HepG2 (cell line): ENCODE measurements around the gene HES7. TPM values are rescaled to one million over a fixed set of nuclear protein-coding genes. Genes with fewer than 3 reads are reported as not detected.

ENCODE experiments used
- ELF3 ChIP-seq: IDR thresholded peaks from 2 replicates; pipeline ENCODE4 v1.6.1; 2016; ENCODE audit warnings: missing genetic modification reagents, missing compliant biosample characterization
- GZF1 ChIP-seq: sonication (generic); formaldehyde crosslinking; IDR thresholded peaks from 2 replicates; pipeline ENCODE4 v1.5.1; 2020; ENCODE audit warnings: mild to moderate bottlenecking, missing genetic modification reagents
- KDM2A ChIP-seq: sonication (generic); formaldehyde crosslinking; IDR thresholded peaks from 2 replicates; pipeline ENCODE4 v1.4.0; 2020; ENCODE audit warnings: low read depth, missing genetic modification reagents, borderline replicate concordance
- KDM3A ChIP-seq: IDR thresholded peaks from 2 replicates; pipeline ENCODE4 v1.6.1; 2018; ENCODE audit warnings: low read depth, missing compliant biosample characterization
- NR2F6 ChIP-seq, 2 experiments: IDR thresholded peaks; 2 replicates each; pipeline ENCODE4 v1.6.1; 2016; ENCODE audit warnings: antibody characterized with exemption in 1 of 2, mild to moderate bottlenecking in 1 of 2
- ZNF570 ChIP-seq: sonication (generic); formaldehyde crosslinking; IDR thresholded peaks from 2 replicates; pipeline ENCODE4 v1.4.0; 2020; ENCODE audit warnings: mild to moderate bottlenecking, missing genetic modification reagents, borderline replicate concordance
- polyA plus RNA-seq, 8 experiments: library from polyadenylated mRNA; depleted of rRNA in 3 of 8; stranded (reverse) in 7 of 8; unstranded in 1 of 8; fragments of >200 nt; fragmentation: Illumina TruSeq in 4 of 8; extraction: Trizol in 4 of 8; gene quantifications; 2 replicates each; pipeline versions ENCODE4 v1.2.1 to v1.2.3, GENCODE V29; 2011 to 2016; ENCODE audit warnings: low read depth in 4 of 8, missing spikeins in 1 of 8, mixed read lengths in 1 of 8; ENCODE audit not compliant: insufficient read depth in 1 of 8
- total RNA-seq, 5 experiments: library from RNA; depleted of rRNA; stranded (reverse); fragments of >200 nt; fragmentation: Illumina TruSeq; extraction: Trizol; gene quantifications; 2 replicates each; pipeline ENCODE4 v1.2.3, GENCODE V29; 2016; ENCODE audit warnings: low read depth in 1 of 5
- TF ChIP-seq, protein P1 (sequence below): sonication (generic); formaldehyde crosslinking; IDR thresholded peaks from 2 replicates; pipeline ENCODE4 v1.4.0; 2020; ENCODE audit warnings: mild to moderate bottlenecking, missing genetic modification reagents
- TF ChIP-seq, protein P2 (sequence below): sonication (generic); formaldehyde crosslinking; IDR thresholded peaks from 2 replicates; pipeline ENCODE4 v1.8.0; 2022; ENCODE audit warnings: mild to moderate bottlenecking, missing genetic modification reagents, borderline replicate concordance
- TF ChIP-seq, protein P3 (sequence below): sonication (generic); formaldehyde crosslinking; IDR thresholded peaks from 2 replicates; pipeline ENCODE4 v1.4.0; 2020; ENCODE audit warnings: missing genetic modification reagents, borderline replicate concordance
- TF ChIP-seq, protein P4 (sequence below): sonication (generic); formaldehyde crosslinking; IDR thresholded peaks from 2 replicates; pipeline ENCODE4 v1.5.1; 2020; ENCODE audit warnings: mild to moderate bottlenecking, missing genetic modification reagents, borderline replicate concordance

The HES7 gene
- total and polyA plus RNA-seq, 2 of the 13 experiments (the other 11 are each of a cell fraction or from before 2014, with no cell fraction given): not detected

DNA sequence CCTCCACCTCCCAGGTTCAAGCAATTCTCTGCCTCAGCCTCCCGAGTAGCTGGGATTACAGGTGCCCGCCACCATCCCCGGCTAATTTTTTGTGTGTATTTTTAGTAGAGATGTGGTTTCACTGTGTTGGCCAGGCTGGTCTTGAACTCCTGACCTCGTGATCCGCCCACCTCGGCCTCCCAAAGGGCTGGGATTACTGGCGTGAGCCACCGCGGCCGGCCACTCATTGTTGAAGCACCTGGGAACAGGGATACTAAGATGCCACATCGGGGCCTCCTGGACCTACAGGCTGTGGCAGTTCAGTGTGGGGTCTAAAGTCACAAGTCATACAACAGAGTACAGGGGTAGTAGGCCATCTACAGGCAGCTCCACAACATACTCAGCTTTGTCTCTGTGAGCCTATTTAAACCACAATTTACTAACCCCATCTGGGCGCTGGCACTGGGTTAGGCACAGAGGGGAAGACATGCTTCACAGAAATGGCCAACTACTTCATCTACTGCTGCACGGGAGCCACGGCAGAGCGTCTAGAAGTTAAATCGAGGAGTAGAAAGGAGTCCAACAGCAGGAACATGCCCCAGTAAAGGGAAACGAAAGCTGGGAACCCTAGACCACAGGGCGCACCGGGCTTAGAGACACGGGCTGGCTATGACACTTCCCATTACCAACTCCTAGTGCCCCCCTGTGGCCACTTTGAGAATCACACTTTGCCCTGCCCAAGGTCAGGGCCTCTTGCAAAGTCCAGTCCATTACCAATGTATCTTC, 34.5 kb upstream of the HES7 start (continued):
- TF ChIP-seq, protein P1, sequence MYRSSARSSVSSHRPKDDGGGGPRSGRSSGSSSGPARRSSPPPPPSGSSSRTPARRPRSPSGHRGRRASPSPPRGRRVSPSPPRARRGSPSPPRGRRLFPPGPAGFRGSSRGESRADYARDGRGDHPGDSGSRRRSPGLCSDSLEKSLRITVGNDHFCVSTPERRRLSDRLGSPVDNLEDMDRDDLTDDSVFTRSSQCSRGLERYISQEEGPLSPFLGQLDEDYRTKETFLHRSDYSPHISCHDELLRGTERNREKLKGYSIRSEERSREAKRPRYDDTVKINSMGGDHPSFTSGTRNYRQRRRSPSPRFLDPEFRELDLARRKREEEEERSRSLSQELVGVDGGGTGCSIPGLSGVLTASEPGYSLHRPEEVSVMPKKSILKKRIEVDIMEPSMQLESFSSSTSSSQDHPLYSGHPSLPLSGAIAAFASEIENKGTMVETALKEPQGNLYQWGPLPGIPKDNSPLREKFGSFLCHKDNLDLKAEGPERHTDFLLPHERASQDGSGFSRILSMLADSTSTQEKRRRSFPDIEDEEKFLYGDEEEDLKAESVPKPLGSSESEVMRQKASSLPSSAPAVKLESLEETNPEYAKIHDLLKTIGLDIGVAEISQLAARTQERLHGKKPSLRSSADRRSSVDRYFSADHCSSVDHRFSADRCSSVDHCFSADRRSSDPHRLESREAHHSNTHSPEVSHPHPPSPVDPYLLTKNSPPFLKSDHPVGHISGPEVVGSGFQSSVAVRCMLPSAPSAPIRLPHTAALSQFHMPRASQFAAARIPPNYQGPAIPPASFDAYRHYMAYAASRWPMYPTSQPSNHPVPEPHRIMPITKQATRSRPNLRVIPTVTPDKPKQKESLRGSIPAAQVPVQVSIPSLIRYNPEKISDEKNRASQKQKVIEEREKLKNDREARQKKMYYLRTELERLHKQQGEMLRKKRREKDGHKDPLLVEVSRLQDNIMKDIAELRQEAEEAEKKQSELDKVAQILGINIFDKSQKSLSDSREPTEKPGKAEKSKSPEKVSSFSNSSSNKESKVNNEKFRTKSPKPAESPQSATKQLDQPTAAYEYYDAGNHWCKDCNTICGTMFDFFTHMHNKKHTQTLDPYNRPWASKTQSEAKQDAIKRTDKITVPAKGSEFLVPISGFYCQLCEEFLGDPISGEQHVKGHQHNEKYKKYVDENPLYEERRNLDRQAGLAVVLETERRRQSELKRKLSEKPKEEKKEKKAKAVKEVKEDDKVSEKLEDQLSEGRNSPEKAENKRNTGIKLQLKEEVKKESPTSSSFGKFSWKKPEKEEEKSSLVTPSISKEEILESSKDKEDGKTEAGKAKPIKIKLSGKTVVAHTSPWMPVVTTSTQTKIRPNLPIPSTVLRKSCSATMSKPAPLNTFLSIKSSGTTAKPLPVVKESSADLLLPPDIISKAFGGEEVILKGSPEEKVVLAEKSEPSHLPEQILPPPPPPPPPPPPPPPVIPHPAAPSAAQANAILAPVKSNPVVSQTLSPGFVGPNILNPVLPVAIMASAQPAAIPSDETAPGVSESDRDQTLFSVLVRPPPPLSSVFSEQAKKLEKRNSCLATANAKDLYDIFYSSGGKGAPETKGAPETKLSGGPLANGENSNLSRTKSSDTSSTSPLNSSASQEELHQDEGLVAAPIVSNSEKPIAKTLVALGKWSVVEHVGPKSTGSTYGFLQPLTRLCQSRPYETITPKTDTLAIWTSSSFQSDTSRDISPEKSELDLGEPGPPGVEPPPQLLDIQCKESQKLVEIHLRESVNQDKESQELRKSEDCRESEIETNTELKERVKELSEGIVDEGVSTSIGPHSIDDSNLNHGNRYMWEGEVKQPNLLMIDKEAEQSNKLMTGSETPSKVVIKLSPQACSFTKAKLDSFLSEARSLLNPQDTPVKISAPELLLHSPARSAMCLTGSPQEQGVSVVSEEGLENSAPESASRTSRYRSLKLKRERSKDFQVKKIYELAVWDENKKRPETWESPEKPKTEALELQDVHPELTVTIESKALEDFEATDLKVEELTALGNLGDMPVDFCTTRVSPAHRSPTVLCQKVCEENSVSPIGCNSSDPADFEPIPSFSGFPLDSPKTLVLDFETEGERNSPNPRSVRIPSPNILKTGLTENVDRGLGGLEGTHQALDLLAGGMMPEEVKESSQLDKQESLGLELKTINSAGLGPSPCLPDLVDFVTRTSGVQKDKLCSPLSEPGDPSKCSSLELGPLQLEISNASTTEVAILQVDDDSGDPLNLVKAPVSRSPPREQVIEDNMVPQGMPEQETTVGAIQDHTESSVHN (CRISPR knock-in tag): no peak
- TF ChIP-seq, protein P2, sequence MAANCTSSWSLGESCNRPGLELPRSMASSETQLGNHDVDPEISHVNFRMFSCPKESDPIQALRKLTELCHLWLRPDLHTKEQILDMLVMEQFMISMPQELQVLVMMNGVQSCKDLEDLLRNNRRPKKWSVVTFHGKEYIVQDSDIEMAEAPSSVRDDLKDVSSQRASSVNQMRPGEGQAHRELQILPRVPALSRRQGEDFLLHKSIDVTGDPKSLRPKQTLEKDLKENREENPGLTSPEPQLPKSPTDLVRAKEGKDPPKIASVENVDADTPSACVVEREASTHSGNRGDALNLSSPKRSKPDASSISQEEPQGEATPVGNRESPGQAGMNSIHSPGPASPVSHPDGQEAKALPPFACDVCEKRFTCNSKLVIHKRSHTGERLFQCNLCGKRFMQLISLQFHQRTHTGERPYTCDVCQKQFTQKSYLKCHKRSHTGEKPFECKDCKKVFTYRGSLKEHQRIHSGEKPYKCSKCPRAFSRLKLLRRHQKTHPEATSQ (CRISPR knock-in tag): no peak
- TF ChIP-seq KDM3A (CRISPR knock-in tag): no peak
- TF ChIP-seq ELF3 (CRISPR knock-in tag): peak; percentile 23; the same call in 1 of the 2 replicates
- TF ChIP-seq GZF1 (CRISPR knock-in tag): 0 out of 2 replicates have a peak, but pooled peaks have one; percentile 68
- TF ChIP-seq ZNF570: no peak
- TF ChIP-seq, protein P3, sequence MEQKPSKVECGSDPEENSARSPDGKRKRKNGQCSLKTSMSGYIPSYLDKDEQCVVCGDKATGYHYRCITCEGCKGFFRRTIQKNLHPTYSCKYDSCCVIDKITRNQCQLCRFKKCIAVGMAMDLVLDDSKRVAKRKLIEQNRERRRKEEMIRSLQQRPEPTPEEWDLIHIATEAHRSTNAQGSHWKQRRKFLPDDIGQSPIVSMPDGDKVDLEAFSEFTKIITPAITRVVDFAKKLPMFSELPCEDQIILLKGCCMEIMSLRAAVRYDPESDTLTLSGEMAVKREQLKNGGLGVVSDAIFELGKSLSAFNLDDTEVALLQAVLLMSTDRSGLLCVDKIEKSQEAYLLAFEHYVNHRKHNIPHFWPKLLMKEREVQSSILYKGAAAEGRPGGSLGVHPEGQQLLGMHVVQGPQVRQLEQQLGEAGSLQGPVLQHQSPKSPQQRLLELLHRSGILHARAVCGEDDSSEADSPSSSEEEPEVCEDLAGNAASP (CRISPR knock-in tag): peak; percentile 69; the same call in 1 of the 2 replicates
- TF ChIP-seq, protein P4, sequence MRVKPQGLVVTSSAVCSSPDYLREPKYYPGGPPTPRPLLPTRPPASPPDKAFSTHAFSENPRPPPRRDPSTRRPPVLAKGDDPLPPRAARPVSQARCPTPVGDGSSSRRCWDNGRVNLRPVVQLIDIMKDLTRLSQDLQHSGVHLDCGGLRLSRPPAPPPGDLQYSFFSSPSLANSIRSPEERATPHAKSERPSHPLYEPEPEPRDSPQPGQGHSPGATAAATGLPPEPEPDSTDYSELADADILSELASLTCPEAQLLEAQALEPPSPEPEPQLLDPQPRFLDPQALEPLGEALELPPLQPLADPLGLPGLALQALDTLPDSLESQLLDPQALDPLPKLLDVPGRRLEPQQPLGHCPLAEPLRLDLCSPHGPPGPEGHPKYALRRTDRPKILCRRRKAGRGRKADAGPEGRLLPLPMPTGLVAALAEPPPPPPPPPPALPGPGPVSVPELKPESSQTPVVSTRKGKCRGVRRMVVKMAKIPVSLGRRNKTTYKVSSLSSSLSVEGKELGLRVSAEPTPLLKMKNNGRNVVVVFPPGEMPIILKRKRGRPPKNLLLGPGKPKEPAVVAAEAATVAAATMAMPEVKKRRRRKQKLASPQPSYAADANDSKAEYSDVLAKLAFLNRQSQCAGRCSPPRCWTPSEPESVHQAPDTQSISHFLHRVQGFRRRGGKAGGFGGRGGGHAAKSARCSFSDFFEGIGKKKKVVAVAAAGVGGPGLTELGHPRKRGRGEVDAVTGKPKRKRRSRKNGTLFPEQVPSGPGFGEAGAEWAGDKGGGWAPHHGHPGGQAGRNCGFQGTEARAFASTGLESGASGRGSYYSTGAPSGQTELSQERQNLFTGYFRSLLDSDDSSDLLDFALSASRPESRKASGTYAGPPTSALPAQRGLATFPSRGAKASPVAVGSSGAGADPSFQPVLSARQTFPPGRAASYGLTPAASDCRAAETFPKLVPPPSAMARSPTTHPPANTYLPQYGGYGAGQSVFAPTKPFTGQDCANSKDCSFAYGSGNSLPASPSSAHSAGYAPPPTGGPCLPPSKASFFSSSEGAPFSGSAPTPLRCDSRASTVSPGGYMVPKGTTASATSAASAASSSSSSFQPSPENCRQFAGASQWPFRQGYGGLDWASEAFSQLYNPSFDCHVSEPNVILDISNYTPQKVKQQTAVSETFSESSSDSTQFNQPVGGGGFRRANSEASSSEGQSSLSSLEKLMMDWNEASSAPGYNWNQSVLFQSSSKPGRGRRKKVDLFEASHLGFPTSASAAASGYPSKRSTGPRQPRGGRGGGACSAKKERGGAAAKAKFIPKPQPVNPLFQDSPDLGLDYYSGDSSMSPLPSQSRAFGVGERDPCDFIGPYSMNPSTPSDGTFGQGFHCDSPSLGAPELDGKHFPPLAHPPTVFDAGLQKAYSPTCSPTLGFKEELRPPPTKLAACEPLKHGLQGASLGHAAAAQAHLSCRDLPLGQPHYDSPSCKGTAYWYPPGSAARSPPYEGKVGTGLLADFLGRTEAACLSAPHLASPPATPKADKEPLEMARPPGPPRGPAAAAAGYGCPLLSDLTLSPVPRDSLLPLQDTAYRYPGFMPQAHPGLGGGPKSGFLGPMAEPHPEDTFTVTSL (CRISPR knock-in tag): no peak
- 0 out of 2 replicates have a peak, but pooled peaks have one; percentile 44 for TF ChIP-seq KDM2A
- peak; percentile 57; the same call in 1 of the 2 replicates for TF ChIP-seq NR2F6 (IDR thresholded peaks at IDR 0.05)
- TF ChIP-seq NR2F6 (CRISPR knock-in tag; IDR thresholded peaks at IDR 0.05): peak; percentile 68
